Mesothelial cell of epicardium (in vitro differentiated cells): Measurements from ENCODE around the gene LRMDA. TPM values are rescaled to one million over a fixed set of nuclear protein-coding genes. Genes with fewer than 3 reads are reported as not detected.

Experiments used
- DNase-seq, 2 experiments: peaks; one replicate each; pipeline ENCODE4 v3.0.0; 2021; ENCODE audit warnings: low spot score in 2 of 2; ENCODE audit not compliant: unreplicated experiment in 2 of 2
- H3K27ac Mint-ChIP-seq: 2 replicates; pipeline ENCODE4 v1.8.0; 2021; ENCODE audit warnings: mixed read lengths
- H3K27me3 Mint-ChIP-seq: 2 replicates; pipeline ENCODE4 v1.8.0; 2021; ENCODE audit warnings: low read depth, mixed read lengths
- H3K36me3 Mint-ChIP-seq: 2 replicates; pipeline ENCODE4 v1.8.0; 2021; ENCODE audit warnings: mixed read lengths
- H3K4me1 Mint-ChIP-seq: 2 replicates; pipeline ENCODE4 v1.8.0; 2021; ENCODE audit warnings: mixed read lengths
- H3K4me3 Mint-ChIP-seq: 2 replicates; pipeline ENCODE4 v1.8.0; 2021; ENCODE audit warnings: mild to moderate bottlenecking, moderate library complexity, mixed read lengths
- H3K9me3 Mint-ChIP-seq: 2 replicates; pipeline ENCODE4 v1.8.0; 2021; ENCODE audit warnings: mixed read lengths
- total RNA-seq: library from RNA; stranded (reverse); gene quantifications from 3 replicates; pipeline ENCODE4 v1.2.1, GENCODE V29; 2021
- TF ChIP-seq, protein P1 (sequence below): fragments of 200-600 bp; sonication (generic); IDR thresholded peaks from one replicate; pipeline ENCODE4 v1.5.0; 2021; ENCODE audit warnings: antibody characterized with exemption; ENCODE audit not compliant: unreplicated experiment

LRMDA gene
- total RNA-seq, 1 donor from 2014 or later = 2.0 TPM

DNA sequence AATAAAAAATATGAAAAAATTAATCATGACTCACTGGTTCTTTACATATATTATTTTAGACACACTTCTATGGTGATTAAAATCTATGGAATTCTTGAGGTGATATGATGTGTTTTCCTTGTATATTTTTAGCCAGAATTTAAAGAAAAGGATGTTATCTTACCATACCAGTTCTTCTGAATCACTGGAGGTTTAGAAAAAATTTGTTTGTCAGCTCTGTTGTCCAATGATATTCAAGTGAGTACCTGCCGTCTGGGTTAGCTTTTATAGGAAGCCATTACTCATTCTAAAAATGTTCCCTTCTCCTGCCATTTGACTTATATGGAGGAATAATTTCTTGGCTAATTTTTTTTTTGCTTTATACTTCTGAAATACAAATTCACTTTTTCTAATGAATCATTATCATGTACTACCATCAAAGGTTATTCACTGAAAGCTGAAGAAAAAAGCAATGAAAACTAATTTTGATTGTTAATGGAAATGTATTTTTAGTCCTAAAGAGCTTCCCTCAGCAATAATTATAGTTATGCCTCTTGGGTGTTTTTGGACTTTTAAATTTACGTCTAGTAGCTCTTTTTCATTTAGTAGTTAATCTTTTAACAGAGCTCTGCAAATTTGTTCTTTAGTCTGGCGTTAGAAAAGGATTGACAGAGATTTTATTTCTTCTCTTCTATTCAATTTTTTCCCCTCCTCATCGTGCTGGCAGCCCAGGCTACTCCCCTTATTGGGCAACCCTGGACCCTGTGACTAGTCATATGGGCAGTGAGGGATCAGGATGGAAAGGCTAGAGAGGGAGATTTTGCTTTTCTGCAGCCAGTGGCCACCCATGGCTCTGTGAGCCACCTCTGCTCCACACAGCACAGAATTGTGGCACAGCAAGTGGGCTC, 434.2 kb downstream of the LRMDA start:
- Mint-ChIP-seq H3K27me3 (peaks cover 23% of the 10 kb centered on the region), H3K4me1 (peaks cover 26% of the 10 kb centered on the region), H3K4me3 (no peak overlapping the region), H3K27ac (no peak overlapping the region), H3K36me3 (no peaks in the 10 kb centered on the region), H3K9me3 (peaks cover 3% of the 10 kb centered on the region)
- DNase-seq = no peak
- TF ChIP-seq, protein P1, sequence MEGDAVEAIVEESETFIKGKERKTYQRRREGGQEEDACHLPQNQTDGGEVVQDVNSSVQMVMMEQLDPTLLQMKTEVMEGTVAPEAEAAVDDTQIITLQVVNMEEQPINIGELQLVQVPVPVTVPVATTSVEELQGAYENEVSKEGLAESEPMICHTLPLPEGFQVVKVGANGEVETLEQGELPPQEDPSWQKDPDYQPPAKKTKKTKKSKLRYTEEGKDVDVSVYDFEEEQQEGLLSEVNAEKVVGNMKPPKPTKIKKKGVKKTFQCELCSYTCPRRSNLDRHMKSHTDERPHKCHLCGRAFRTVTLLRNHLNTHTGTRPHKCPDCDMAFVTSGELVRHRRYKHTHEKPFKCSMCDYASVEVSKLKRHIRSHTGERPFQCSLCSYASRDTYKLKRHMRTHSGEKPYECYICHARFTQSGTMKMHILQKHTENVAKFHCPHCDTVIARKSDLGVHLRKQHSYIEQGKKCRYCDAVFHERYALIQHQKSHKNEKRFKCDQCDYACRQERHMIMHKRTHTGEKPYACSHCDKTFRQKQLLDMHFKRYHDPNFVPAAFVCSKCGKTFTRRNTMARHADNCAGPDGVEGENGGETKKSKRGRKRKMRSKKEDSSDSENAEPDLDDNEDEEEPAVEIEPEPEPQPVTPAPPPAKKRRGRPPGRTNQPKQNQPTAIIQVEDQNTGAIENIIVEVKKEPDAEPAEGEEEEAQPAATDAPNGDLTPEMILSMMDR = no peak

DNA sequence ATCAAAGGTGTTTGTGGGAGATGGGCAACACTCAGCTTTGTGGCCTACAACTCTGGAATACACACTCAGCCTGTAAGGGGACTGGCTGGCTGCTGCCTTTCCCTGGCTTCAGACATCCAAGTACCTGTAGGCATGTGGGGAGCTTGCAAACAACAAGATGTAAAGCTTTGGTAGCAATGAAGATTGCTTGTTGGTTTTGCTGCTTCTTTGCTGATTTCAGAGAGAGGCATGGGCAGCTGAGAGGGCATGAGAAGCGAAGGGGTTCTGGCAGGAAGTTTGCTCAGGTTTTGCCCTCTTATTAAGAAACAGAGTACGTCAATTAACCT, 434.8 kb downstream of the LRMDA start:
- DNase-seq = no peak
- H3K27me3 Mint-ChIP-seq = peaks cover 26% of the 10 kb centered on the region
- no peaks in the 10 kb centered on the region for H3K36me3 Mint-ChIP-seq
- H3K4me3 Mint-ChIP-seq = no peak overlapping the region
- H3K4me1 Mint-ChIP-seq = peaks cover 26% of the 10 kb centered on the region
- TF ChIP-seq, protein P1 = no peak
- peaks cover 4% of the 10 kb centered on the region for H3K9me3 Mint-ChIP-seq
- H3K27ac Mint-ChIP-seq = no peak overlapping the region

DNA sequence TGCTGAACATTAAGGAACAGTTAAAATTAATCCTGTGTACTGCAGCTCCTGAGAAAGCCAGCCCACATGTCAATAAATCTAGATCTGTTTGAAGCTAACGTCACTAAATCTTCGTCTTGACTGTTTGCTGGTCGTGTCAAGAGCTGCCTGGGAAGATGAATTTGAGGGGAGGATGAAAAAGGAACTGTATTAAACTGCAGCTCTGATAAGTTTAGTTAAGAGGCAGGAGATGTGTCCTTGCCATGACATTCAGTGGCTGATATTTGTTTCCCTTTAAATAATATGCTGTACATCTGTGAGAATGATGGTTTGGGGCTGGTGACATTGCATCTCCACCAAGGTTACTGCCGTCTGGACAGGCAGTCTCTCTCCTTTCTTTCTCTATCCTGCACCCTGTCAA, 435.3 kb downstream of the LRMDA start:
- Mint-ChIP-seq H3K4me3 (no peak overlapping the region), H3K27me3 (peaks cover 30% of the 10 kb centered on the region), H3K4me1 (peaks cover 26% of the 10 kb centered on the region), H3K9me3 (peaks cover 4% of the 10 kb centered on the region), H3K27ac (no peak overlapping the region), H3K36me3 (no peaks in the 10 kb centered on the region)
- DNase-seq = no peak
- TF ChIP-seq, protein P1 = no peak

DNA sequence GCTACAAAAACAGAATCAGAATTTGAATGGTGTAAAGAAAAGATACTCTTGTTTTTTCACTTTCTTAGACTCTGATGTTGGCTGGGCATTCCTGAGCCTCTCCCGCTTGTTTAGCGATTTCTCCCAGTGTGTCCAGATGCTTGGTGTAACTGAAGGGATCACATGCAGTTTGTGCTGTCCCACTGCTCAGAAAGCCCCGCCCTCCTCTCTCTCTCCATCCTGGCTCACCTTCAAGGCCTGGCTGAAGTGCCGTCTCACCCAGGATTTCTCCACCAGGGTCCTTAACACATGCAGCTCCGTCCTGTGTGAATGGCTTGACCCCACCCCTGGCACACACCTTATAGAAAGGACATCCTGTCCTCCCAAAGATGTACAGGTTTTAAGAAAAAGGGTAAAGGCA, 437.1 kb downstream of the LRMDA start:
- peaks cover 4% of the 10 kb centered on the region for H3K9me3 Mint-ChIP-seq
- TF ChIP-seq, protein P1 = no peak
- H3K4me1 Mint-ChIP-seq = peaks cover 24% of the 10 kb centered on the region
- H3K4me3 Mint-ChIP-seq = no peak overlapping the region
- DNase-seq = no peak
- no peaks in the 10 kb centered on the region for H3K36me3 Mint-ChIP-seq
- H3K27me3 Mint-ChIP-seq = peaks cover 44% of the 10 kb centered on the region
- H3K27ac Mint-ChIP-seq = no peak overlapping the region

DNA sequence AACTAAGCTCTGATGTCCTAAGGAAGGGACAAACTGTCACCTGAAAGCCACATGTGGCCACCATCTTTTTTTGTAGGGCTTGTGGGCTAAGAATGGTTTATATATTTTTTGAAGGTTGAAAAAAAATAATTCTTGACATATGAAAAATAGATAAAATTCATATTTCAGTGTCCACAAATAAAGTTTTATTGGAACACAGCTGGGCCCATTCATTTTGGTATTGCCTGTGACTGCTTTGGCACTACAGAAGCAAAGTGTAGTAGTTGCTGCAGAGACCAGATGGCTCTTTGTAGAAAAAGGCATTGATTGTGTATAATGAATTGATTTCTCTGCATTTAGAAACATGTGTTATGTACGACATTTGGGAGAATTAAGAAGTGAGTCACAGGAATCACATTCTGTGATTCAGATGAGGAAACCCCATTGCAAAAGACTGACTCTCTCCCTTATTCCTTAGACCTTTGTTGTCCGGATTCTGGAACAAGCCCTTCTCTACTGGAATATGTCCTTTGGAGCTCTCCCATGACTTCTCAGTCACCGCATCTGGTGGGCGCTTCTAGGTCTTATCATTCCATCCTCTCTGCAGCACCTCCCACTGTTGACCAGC, 438.7 kb downstream of the LRMDA start:
- peaks cover 21% of the 10 kb centered on the region for H3K4me1 Mint-ChIP-seq
- peaks cover 4% of the 10 kb centered on the region for H3K9me3 Mint-ChIP-seq
- H3K27ac Mint-ChIP-seq = no peak overlapping the region
- H3K4me3 Mint-ChIP-seq = no peak overlapping the region
- H3K27me3 Mint-ChIP-seq = peaks cover 58% of the 10 kb centered on the region
- TF ChIP-seq, protein P1 = no peak
- H3K36me3 Mint-ChIP-seq = no peaks in the 10 kb centered on the region
- DNase-seq = no peak
